RWPE2 (cell line): ENCODE data around the gene FAM184B.
"Not testable (repeated sequence)": the region's sequence is repeated elsewhere in the genome, so short reads cannot be mapped to it uniquely, and the experiment has no call there.

ENCODE experiments used
- ATAC-seq: fragments of 200-7000 bp; cut with Tn5 transposase; 3 replicates; pipeline ENCODE4 v1.9.1; 2021; ENCODE audit warnings: low read depth
- DNase-seq: peaks from one replicate; pipeline ENCODE4 v3.0.0-alpha.2; 2020; ENCODE audit warnings: low spot score
- H3K27ac ChIP-seq: fragments of 450-650 bp; 2 replicates; pipeline ENCODE4 v1.5.1; 2017; ENCODE audit warnings: mild to moderate bottlenecking; ENCODE audit not compliant: poor library complexity, severe bottlenecking
- H3K27me3 ChIP-seq: fragments of 250-450 bp; sonication (Bioruptor Pico); 2 replicates; pipeline ENCODE4 v1.5.1; 2021; ENCODE audit warnings: mild to moderate bottlenecking, moderate library complexity; ENCODE audit not compliant: insufficient read depth, poor library complexity, severe bottlenecking
- H3K36me3 ChIP-seq: fragments of 250-450 bp; sonication (Bioruptor Pico); 2 replicates; pipeline ENCODE4 v1.5.1; 2020; ENCODE audit warnings: low read depth, mild to moderate bottlenecking, moderate library complexity
- H3K4me1 ChIP-seq: fragments of 250-450 bp; sonication (Bioruptor Pico); 2 replicates; pipeline ENCODE4 v1.5.1; 2021; ENCODE audit warnings: mild to moderate bottlenecking, moderate library complexity; ENCODE audit not compliant: insufficient read depth, poor library complexity, severe bottlenecking
- H3K4me3 ChIP-seq: fragments of 250-450 bp; sonication (Bioruptor Pico); 2 replicates; pipeline ENCODE4 v1.5.1; 2021; ENCODE audit warnings: mild to moderate bottlenecking, moderate library complexity; ENCODE audit not compliant: severe bottlenecking
- H3K9me3 ChIP-seq: fragments of 250-450 bp; sonication (Bioruptor Pico); 2 replicates; pipeline ENCODE4 v1.5.1; 2021; ENCODE audit warnings: mild to moderate bottlenecking, moderate library complexity; ENCODE audit not compliant: severe bottlenecking
- TF ChIP-seq, protein P1 (sequence below): fragments of 450-650 bp; IDR thresholded peaks from one replicate; pipeline ENCODE4 v1.5.1; 2017; ENCODE audit warnings: mild to moderate bottlenecking, moderate library complexity; ENCODE audit not compliant: poor library complexity, severe bottlenecking

Gene FAM184B

DNA sequence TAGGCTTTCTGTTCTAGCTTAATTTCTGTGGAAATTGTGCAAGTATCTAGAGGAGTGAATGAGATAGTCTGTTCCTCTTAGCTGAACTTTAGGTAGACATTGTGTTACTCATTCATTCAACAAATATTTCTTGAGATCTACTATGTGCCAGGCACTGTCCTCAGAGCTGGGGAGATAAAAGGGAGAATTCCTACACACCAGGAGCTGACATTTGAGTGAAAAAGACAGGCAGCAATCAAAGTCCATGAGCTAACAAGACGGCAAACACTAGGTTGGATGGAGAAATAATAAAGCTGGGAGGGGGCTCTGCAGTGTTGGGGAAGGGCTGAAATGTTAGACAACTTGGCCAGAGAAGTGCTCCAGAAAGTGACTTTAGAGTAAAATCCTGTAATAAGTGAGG, 86.9 kb downstream of the FAM184B start:
- Histone ChIP-seq H3K27me3 (no peaks in the 10 kb centered on the region), H3K27ac (no peak overlapping the region), H3K9me3 (no peaks in the 10 kb centered on the region), H3K4me1 (no peaks in the 10 kb centered on the region), H3K4me3 (no peak overlapping the region), H3K36me3 (no peaks in the 10 kb centered on the region)
- TF ChIP-seq, protein P1, sequence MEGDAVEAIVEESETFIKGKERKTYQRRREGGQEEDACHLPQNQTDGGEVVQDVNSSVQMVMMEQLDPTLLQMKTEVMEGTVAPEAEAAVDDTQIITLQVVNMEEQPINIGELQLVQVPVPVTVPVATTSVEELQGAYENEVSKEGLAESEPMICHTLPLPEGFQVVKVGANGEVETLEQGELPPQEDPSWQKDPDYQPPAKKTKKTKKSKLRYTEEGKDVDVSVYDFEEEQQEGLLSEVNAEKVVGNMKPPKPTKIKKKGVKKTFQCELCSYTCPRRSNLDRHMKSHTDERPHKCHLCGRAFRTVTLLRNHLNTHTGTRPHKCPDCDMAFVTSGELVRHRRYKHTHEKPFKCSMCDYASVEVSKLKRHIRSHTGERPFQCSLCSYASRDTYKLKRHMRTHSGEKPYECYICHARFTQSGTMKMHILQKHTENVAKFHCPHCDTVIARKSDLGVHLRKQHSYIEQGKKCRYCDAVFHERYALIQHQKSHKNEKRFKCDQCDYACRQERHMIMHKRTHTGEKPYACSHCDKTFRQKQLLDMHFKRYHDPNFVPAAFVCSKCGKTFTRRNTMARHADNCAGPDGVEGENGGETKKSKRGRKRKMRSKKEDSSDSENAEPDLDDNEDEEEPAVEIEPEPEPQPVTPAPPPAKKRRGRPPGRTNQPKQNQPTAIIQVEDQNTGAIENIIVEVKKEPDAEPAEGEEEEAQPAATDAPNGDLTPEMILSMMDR = no peak
- no peak for ATAC-seq
- DNase-seq = no peak

DNA sequence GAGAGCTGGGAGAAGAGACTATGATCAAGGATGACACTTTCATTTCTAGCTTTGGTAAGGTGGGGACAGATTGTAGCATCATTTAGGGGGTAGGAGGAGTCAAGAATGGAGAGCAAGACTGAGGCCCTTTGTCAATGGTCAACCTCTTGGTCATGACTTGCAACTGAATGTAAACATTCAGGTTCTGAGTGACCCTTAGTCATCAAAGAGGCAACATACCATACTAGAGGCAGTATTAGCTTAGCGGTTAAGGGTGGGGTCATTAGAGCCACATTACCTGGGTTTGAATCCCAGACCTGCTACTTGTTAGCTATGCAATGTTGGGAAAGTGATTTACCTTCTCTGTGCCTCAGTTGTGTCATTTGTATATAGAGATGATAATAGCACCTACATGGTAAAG, 90.5 kb downstream of the FAM184B start:
- peak; percentile 50; the same call in 1 of the 3 replicates for ATAC-seq
- TF ChIP-seq, protein P1 = no peak
- H3K9me3 ChIP-seq = no peaks in the 10 kb centered on the region

DNA sequence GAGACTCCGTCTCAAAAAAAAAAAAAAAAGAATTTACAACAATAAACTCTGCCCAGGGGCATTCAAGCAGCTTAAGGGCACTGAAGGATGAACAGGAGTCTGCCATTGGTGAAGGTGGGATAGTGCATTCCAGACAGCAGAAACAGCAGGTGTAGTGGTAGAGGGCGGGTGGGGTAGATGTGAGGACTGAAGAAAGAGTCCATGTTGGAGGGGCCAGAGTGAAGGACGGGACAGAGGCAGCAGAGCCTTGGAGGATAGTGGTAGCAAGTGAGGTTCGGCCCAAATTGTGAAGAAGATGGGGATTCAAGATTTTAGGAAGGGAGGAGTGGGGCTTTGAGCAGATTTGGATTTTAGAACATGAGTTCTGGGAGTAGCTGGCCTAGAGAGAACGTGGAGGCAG, 91.3 kb downstream of the FAM184B start:
- no peaks in the 10 kb centered on the region for H3K27me3 ChIP-seq
- H3K36me3 ChIP-seq = no peaks in the 10 kb centered on the region
- no peak for ATAC-seq
- TF ChIP-seq, protein P1 = no peak
- no peak for DNase-seq
- H3K9me3 ChIP-seq = no peaks in the 10 kb centered on the region
- H3K4me3 ChIP-seq = no peak overlapping the region
- H3K27ac ChIP-seq = no peak overlapping the region
- H3K4me1 ChIP-seq = no peaks in the 10 kb centered on the region

More for the DNA sequence above, 90.5 kb downstream of the FAM184B start:
- no peak for DNase-seq
- Histone ChIP-seq H3K4me1 (no peaks in the 10 kb centered on the region), H3K36me3 (no peaks in the 10 kb centered on the region), H3K4me3 (no peak overlapping the region), H3K27me3 (no peaks in the 10 kb centered on the region), H3K27ac (no peak overlapping the region)

DNA sequence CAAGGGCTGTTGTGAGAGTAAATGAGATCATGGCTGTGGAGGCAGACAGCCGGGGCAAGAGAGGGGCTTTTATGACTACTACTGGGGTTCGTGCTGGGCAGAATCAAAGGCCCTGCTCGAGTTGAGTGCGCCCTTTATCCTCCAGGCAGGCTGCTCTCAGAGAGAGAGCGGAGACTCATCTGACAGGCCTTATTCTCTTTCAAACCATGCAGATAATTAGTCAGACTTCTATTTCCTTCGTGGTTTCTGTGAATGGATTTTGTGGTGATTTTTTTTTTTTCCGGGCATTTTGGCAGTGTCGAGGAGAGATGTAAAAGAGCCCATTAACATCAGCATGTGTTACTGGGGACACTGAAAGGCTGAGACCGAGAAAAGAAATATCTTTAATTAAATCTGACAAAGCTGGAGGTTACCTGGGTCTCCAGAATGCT, 93.4 kb downstream of the FAM184B start:
- TF ChIP-seq, protein P1 = no peak
- DNase-seq = no peak
- ATAC-seq = no peak
- Histone ChIP-seq H3K27ac (no peak overlapping the region), H3K4me3 (no peak overlapping the region), H3K36me3 (no peaks in the 10 kb centered on the region), H3K4me1 (no peaks in the 10 kb centered on the region), H3K27me3 (no peaks in the 10 kb centered on the region), H3K9me3 (no peaks in the 10 kb centered on the region)

DNA sequence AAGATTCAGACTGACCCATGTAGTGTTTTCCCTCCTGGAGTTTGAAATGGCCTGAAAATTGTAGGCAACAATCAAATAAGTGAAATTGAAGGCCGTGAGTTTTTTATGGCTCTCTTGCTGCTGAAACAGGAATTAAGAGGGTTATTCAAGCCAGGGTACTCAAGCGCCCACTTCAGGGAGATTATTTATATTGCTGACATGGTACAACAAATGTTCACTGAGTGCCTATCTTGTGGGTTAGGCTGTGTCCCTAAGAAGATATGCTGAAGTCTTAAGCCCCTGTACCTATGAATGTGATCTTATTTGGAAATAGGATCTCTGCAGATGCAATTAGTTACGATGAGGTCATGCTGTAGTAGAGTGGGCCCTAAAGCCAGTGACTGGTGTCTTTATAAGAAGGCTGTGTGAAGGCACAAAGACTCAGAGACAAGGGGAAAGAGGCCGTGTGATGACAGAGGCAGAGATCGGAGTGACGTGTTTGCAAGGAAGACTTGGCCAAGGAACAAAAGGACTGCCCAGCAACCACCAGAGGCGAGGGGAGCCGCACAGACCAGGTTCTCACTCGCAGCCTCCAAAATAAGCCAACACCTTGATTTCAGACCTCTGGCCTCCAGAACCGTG, 94.1 kb downstream of the FAM184B start:
- DNase-seq (no peak), ATAC-seq (no peak)
- Histone ChIP-seq H3K9me3 (no peaks in the 10 kb centered on the region), H3K4me1 (no peaks in the 10 kb centered on the region), H3K4me3 (no peak overlapping the region), H3K27ac (no peak overlapping the region), H3K27me3 (no peaks in the 10 kb centered on the region), H3K36me3 (no peaks in the 10 kb centered on the region)
- TF ChIP-seq, protein P1 = no peak

DNA sequence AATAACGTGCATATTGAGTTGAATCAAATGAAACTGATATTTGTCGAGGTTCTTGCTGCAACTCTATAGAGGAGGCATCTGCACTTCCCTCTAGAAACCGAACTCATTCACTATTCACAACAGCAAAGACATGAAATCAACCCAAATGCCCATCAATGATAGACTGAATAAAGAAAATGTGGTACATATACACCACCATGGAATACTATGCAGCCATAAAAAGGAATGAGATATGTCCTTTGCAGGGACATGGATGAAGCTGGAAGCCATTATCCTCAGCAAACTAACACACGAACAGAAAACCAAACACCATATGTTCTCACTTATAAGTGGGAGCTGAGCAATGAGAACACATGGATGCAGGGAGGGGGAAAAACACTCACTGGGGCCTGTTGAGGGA, 96.8 kb downstream of the FAM184B start:
- not testable (repeated sequence) for H3K27ac ChIP-seq, H3K4me3 ChIP-seq, H3K9me3 ChIP-seq, H3K36me3 ChIP-seq, ATAC-seq, H3K27me3 ChIP-seq, DNase-seq, H3K4me1 ChIP-seq
